Activated CD4-positive, alpha-beta T cell treated with anti-CD3 and anti-CD28 coated beads for 48 hours (primary cell): ENCODE measurements around the gene PLK3.
"Not testable (repeated sequence)": the region's sequence is repeated elsewhere in the genome, so short reads cannot be mapped to it uniquely, and the experiment has no call there.

Experiments
- DNase-seq: peaks from one replicate; pipeline ENCODE4 v3.0.0-alpha.2; 2020

The PLK3 gene

GRCh38 chr1:44799770-44800584 lies at the start of gene PLK3:
TSS of gene PLK3 (plus strand) at chr1:44800377. CDS start at chr1:44800464, 87 bp downstream.
- DNase-seq: peak; percentile 99

- DNase-seq: no peak
These were observed 42.8 kb upstream of the PLK3 start for GRCh38 chr1:44757420-44757819.

- DNase-seq: no peak
These were observed 41.1 kb upstream of the PLK3 start for GRCh38 chr1:44759077-44759476.

GRCh38 chr1:44760876-44761275 lies 39.3 kb upstream of the PLK3 start:
- no peak for DNase-seq

- DNase-seq: not testable (repeated sequence)
These were observed 33.8 kb upstream of the PLK3 start for GRCh38 chr1:44766421-44766820.

GRCh38 chr1:44775078-44775929 lies 24.9 kb upstream of the PLK3 start, which contains the start of gene RPS8:
TSS of gene RPS8 (plus strand) at chr1:44775540. CDS start at chr1:44775597, 57 bp downstream.
- peak; percentile 94 for DNase-seq

GRCh38 chr1:44775930-44776729 lies 24.0 kb upstream of the PLK3 start:
- DNase-seq: peak; percentile 52

GRCh38 chr1:44776730-44777068 lies 23.5 kb upstream of the PLK3 start:
- DNase-seq: no peak

- no peak for DNase-seq
These were observed 22.6 kb upstream of the PLK3 start for GRCh38 chr1:44777547-44777946.

- no peak for DNase-seq
These were observed 22.1 kb upstream of the PLK3 start for GRCh38 chr1:44777969-44778635.

GRCh38 chr1:44778705-44779576 lies 21.2 kb upstream of the PLK3 start:
- DNase-seq: no peak

GRCh38 chr1:44780583-44781121 lies 19.5 kb upstream of the PLK3 start:
- no peak for DNase-seq

- no peak for DNase-seq
These were observed 16.5 kb upstream of the PLK3 start for GRCh38 chr1:44783697-44784093.

- peak; percentile 36 for DNase-seq
These were observed 15.8 kb upstream of the PLK3 start for GRCh38 chr1:44784094-44785028.

GRCh38 chr1:44785029-44785380 lies 15.2 kb upstream of the PLK3 start:
- DNase-seq: no peak

- no peak for DNase-seq
These were observed 14.6 kb upstream of the PLK3 start for GRCh38 chr1:44785501-44786137.

- peak; percentile 86 for DNase-seq
These were observed 13.9 kb upstream of the PLK3 start for GRCh38 chr1:44786138-44786840.

- no peak for DNase-seq
These were observed 13.2 kb upstream of the PLK3 start for GRCh38 chr1:44786841-44787426.

- DNase-seq: no peak
These were observed 12.7 kb upstream of the PLK3 start for GRCh38 chr1:44787506-44787905.
